ENCODE measurements around the gene GP1BA. TPM values are rescaled to one million over a fixed set of nuclear protein-coding genes. Genes with fewer than 3 reads are reported as not detected.

Gene GP1BA
- 1.9 TPM for polyA plus RNA-seq (2012; ENCODE audit: missing spikeins)

DNA sequence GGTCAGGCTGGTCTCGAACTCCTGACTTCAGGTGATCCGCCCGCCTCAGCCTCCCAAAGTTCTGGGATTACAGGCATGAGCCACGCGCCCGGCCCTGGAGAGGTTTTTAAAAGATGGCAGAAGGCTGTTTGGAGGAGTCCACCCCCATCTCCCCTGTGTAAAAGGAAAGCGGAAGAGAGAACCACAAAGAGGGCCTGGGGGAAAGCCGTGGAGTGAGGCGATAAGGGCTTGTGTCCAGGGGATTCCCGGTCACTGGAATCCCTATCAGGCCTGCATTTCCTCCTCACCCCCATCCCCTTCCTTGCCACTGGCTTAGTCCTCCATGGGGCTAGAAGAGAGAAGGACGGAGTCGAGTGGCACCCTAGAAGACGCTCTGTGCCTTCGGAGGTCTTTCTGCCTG lies at the start of gene GP1BA:
Gene GP1BA, plus strand, starts transcription at position 315 of the 400 bp plus-strand sequence. CDS start 328 bp downstream, outside the sequence.
- peak; percentile 82 for FAIRE-seq
- DNase-seq (ENCODE audit: insufficient read length) = no peak
- TF ChIP-seq TAF1 (IDR thresholded peaks at IDR 0.05; ENCODE audit: borderline replicate concordance, low read depth, low read length) = no peak
- no peak for TF ChIP-seq POLR2A (IDR thresholded peaks at IDR 0.05; ENCODE audit: low read depth, low read length)
- no peak for TF ChIP-seq POLR2AphosphoS5 (IDR thresholded peaks at IDR 0.05; ENCODE audit: low read depth, low read length)

DNA sequence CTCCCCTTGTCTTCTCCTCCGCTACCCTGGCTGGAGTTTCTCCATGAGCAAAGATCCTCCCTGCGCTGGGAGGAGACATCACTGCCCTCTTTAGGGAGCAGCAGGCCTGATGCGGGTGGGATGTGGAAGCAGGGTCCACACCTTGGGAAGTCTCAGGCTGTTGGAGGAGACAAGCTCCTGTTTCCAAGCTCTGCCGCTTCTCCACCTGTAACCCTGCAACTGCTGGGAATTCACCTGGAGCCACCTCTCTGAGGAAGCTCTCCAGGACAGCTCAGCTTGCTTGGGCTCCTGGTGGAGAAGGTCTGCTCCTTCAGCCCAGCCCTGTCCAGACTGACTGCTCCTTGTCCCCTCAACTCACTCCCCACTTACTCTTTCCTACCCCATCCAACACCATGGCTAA lies 47.6 kb upstream of the GP1BA start:
- no peak for TF ChIP-seq POLR2A (IDR thresholded peaks at IDR 0.05; ENCODE audit: low read depth, low read length)
- no peak for TF ChIP-seq TAF1 (IDR thresholded peaks at IDR 0.05; ENCODE audit: borderline replicate concordance, low read depth, low read length)
- TF ChIP-seq POLR2AphosphoS5 (IDR thresholded peaks at IDR 0.05; ENCODE audit: low read depth, low read length) = no peak
- FAIRE-seq (no peak), DNase-seq (ENCODE audit: insufficient read length) (no peak)

DNA sequence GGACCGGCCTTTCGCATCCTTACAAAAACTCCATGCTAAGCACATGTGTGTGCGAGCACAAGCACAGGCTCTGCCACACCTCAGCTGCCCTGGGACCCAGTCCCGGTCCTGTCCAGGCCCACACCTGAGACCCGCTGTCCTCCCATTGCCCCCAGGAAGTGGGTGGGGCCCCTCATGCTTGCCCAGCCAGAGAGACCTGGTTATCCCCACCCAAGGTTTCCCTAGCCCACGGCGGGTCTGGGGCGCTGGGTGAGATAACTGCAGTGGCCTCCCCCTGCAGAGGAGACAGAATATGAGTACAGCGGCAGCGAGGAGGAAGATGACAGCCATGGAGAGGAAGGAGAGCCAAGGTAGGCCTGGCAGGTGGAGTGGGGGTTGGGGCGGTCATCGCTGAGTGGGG lies 45.2 kb upstream of the GP1BA start:
- TF ChIP-seq POLR2A (IDR thresholded peaks at IDR 0.05; ENCODE audit: low read depth, low read length) (no peak), POLR2AphosphoS5 (IDR thresholded peaks at IDR 0.05; ENCODE audit: low read depth, low read length) (no peak)
- FAIRE-seq = no peak

DNA sequence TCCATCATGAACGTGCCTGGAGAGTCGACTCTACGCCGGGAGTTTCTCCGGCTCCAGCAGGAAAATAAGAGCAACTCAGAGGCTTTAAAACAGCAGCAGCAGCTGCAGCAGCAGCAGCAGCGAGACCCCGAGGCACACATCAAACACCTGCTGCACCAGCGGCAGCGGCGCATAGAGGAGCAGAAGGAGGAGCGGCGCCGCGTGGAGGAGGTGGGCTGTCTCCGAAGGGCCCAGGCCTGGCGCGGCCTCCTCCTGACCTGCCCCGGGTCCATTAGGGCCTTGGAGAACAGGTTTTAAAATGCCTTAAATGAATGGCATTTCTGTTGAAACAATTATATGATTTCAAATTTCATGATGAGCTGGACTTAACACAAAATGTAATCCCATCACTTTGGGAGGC lies 44.5 kb upstream of the GP1BA start:
- FAIRE-seq = no peak
- no peak for DNase-seq (ENCODE audit: insufficient read length)
- no peak for TF ChIP-seq POLR2A (IDR thresholded peaks at IDR 0.05; ENCODE audit: low read depth, low read length)
- no peak for TF ChIP-seq TAF1 (IDR thresholded peaks at IDR 0.05; ENCODE audit: borderline replicate concordance, low read depth, low read length)
- TF ChIP-seq POLR2AphosphoS5 (IDR thresholded peaks at IDR 0.05; ENCODE audit: low read depth, low read length) = no peak

More for the DNA sequence above, 45.2 kb upstream of the GP1BA start:
- DNase-seq (ENCODE audit: insufficient read length) = no peak

DNA sequence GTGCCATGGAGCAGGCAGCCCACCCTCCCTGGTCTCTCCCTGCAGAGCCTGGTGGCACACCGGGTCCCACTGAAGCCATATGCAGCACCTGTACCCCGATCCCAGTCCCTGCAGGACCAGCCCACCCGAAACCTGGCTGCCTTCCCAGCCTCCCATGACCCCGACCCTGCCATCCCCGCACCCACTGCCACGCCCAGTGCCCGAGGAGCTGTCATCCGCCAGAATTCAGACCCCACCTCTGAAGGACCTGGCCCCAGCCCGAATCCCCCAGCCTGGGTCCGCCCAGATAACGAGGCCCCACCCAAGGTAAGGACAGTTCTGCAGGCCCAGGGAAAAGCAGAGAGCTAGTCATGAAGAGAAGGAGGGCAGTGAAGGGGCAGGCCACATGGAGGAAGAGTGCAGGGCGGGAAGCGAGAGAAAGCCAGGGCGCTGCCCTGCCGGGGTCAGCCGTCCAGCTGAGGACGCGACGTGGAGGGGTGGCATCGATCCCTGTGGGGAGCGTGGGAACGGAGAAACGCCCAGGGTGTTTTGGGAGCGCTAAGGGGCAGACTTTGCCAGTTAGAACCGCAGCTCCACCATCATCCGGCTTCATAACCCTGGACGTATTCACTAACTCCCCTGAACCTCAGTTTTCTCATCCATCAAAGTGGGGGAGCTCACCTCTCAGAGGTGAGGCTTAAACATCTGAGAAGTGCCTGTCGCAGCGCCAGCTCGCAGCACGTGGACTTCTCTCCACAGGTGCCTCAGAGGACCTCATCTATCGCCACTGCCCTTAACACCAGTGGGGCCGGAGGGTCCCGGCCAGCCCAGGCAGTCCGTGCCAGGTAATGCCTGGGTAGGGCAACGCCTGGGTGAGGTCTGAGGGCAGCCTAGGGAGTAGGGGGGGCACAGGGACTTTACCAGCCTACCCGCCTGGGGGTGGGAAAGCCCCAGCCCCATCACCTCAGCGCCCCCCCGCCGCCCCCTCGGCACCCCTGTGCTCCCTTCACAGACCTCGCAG lies 40.4 kb upstream of the GP1BA start:
- FAIRE-seq = no peak
- no peak for DNase-seq (ENCODE audit: insufficient read length)
- TF ChIP-seq POLR2AphosphoS5 (IDR thresholded peaks at IDR 0.05; ENCODE audit: low read depth, low read length) = no peak
- no peak for TF ChIP-seq TAF1 (IDR thresholded peaks at IDR 0.05; ENCODE audit: borderline replicate concordance, low read depth, low read length)
- no peak for TF ChIP-seq POLR2A (IDR thresholded peaks at IDR 0.05; ENCODE audit: low read depth, low read length)

DNA sequence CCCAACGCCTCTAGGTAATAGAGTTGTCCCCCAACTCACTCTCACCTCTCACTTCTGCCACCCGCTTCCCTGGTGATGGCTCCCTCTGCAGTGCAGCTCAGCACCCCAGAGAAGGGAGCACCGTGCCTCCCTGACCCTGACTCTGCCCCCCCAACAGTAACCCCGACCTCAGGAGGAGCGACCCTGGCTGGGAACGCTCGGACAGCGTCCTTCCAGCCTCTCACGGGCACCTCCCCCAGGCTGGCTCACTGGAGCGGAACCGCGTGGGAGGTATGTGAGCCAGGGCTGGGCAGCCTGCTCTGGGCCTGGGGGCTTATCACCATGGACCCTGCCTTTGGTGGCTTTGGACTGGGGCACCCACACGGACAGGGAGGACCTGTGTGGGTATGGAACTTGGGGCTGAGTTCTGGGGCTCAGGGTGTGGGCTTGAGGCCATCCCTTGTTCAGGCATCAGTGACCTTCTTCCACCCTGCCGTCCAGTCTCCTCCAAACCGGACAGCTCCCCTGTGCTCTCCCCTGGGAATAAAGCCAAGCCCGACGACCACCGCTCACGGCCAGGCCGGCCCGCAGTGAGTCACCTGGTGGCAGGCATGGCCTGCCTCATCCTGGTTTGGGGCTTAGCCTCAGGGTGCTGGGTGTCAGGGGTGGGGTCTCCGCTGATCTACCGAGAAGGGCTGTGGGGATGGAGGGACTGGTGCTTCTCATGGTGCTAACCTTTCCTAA lies 39.4 kb upstream of the GP1BA start:
- DNase-seq (ENCODE audit: insufficient read length) (peak; percentile 20), FAIRE-seq (no peak)
- TF ChIP-seq POLR2A (IDR thresholded peaks at IDR 0.05; ENCODE audit: low read depth, low read length) = no peak
- no peak for TF ChIP-seq TAF1 (IDR thresholded peaks at IDR 0.05; ENCODE audit: borderline replicate concordance, low read depth, low read length)
- no peak for TF ChIP-seq POLR2AphosphoS5 (IDR thresholded peaks at IDR 0.05; ENCODE audit: low read depth, low read length)

DNA sequence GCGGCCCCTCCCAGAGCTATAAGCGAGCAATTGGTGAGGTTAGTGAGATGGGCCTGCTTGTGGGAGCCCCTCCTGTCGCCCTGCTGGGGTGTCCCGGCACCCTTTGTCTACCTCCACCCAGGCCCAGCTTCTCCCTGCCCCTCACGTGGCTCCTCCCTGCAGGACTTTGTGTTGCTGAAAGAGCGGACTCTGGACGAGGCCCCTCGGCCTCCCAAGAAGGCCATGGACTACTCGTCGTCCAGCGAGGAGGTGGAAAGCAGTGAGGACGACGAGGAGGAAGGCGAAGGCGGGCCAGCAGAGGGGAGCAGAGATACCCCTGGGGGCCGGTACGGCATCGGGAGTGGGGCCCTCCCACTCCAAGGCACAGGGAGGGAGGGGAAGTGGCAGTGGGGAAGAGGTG lies 38.8 kb upstream of the GP1BA start:
- no peak for DNase-seq (ENCODE audit: insufficient read length)
- FAIRE-seq = no peak
- no peak for TF ChIP-seq TAF1 (IDR thresholded peaks at IDR 0.05; ENCODE audit: borderline replicate concordance, low read depth, low read length)
- no peak for TF ChIP-seq POLR2A (IDR thresholded peaks at IDR 0.05; ENCODE audit: low read depth, low read length)
- no peak for TF ChIP-seq POLR2AphosphoS5 (IDR thresholded peaks at IDR 0.05; ENCODE audit: low read depth, low read length)

DNA sequence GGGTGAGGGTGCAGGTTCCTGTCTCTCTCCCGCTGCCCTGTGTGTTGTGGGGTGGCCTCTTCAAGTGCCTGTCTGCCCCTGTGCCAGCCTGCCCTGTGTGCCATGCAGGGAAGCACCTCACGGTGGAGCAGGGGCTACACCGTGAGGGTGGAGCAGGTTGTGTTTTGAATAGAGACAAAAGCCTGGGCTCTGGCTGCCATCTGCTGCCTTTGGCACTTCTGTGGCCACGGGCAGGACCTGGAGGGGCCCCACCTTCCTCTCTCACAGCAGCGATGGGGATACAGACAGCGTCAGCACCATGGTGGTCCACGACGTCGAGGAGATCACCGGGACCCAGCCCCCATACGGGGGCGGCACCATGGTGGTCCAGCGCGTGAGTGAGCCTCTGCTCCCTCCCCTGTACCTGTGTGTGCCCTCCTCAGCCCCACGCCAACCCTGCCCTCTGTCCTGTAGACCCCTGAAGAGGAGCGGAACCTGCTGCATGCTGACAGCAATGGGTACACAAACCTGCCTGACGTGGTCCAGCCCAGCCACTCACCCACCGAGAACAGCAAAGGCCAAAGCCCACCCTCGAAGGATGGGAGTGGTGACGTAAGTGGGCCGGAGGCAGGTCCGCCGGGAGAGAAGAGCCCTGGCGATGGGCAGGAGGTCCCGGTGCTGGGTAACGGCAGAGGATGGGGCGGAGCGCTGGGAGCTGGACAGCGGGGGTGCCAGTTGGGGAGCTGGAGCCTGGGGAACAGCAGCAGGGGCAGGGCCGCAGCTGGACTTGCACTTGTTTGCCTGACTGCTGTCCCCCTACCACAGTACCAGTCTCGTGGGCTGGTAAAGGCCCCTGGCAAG lies 38.1 kb upstream of the GP1BA start:
- peak; percentile 10 for DNase-seq (ENCODE audit: insufficient read length)
- FAIRE-seq = no peak
- TF ChIP-seq POLR2A (IDR thresholded peaks at IDR 0.05; ENCODE audit: low read depth, low read length) = no peak
- no peak for TF ChIP-seq POLR2AphosphoS5 (IDR thresholded peaks at IDR 0.05; ENCODE audit: low read depth, low read length)
- no peak for TF ChIP-seq TAF1 (IDR thresholded peaks at IDR 0.05; ENCODE audit: borderline replicate concordance, low read depth, low read length)

DNA sequence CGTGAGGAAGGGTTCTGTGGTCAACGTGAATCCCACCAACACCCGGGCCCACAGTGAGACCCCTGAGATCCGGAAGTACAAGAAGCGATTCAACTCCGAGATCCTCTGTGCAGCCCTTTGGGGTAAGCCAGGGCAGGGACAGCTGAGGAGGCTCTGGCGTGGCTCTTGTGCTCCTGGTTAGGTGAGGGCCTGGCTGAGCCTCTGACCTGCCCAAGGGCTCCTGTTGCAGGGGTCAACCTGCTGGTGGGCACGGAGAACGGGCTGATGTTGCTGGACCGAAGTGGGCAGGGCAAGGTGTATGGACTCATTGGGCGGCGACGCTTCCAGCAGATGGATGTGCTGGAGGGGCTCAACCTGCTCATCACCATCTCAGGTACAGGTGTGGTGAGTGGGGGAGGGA lies 37.0 kb upstream of the GP1BA start:
- DNase-seq (ENCODE audit: insufficient read length) (no peak), FAIRE-seq (no peak)
- TF ChIP-seq TAF1 (IDR thresholded peaks at IDR 0.05; ENCODE audit: borderline replicate concordance, low read depth, low read length) = no peak

DNA sequence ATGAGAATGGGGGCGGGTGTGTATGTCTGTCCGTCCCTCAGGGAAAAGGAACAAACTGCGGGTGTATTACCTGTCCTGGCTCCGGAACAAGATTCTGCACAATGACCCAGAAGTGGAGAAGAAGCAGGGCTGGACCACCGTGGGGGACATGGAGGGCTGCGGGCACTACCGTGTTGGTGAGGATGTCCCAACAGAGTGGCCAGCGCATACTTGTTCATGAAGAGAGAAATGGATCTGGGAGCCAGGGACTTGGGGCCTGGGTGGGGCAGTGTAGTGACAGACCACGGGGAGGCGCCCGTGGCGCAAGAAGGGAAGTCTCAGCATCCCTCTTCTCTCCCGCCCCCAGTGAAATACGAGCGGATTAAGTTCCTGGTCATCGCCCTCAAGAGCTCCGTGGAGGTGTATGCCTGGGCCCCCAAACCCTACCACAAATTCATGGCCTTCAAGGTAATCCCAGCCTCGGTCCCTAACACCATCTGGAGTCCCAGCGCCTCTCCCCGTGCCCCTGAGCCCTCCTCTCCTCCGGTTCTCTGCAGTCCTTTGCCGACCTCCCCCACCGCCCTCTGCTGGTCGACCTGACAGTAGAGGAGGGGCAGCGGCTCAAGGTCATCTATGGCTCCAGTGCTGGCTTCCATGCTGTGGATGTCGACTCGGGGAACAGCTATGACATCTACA lies 36.3 kb upstream of the GP1BA start:
- FAIRE-seq (no peak), DNase-seq (ENCODE audit: insufficient read length) (peak; percentile 11)
- TF ChIP-seq TAF1 (IDR thresholded peaks at IDR 0.05; ENCODE audit: borderline replicate concordance, low read depth, low read length) = no peak
- TF ChIP-seq POLR2A (IDR thresholded peaks at IDR 0.05; ENCODE audit: low read depth, low read length) = no peak

All from GM12892 (cell line).